Stimulated activated CD4-positive, alpha-beta T cell treated with anti-CD3 and anti-CD28 coated beads, Interleukin-4, amount 100 ng/mL, for 24 hours (primary cell): ENCODE measurements around the gene TMEM100.

Experiments used
- DNase-seq: peaks from one replicate; pipeline ENCODE4 v3.0.0-alpha.2; 2020

Gene TMEM100

DNA sequence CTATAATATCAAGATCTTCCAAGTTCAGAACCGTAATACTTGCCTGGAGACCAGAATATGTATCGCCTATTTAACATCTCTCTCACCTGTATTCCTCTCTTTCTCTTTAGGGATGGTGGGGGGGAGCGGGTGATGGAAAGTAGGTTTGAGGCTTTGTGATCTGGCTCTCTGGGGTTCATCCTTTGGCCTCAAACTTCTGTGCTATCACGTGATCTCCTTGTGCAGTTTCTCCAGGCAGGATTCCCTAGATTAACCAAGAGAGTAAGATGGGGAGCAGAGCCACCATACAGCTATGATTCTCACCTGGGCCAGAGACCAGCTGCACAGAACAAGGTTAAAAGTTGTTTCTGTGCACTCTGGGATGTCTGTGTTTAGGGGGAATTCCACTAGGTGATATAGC, 5.2 kb downstream of the TMEM100 start:
- no peak for DNase-seq

DNA sequence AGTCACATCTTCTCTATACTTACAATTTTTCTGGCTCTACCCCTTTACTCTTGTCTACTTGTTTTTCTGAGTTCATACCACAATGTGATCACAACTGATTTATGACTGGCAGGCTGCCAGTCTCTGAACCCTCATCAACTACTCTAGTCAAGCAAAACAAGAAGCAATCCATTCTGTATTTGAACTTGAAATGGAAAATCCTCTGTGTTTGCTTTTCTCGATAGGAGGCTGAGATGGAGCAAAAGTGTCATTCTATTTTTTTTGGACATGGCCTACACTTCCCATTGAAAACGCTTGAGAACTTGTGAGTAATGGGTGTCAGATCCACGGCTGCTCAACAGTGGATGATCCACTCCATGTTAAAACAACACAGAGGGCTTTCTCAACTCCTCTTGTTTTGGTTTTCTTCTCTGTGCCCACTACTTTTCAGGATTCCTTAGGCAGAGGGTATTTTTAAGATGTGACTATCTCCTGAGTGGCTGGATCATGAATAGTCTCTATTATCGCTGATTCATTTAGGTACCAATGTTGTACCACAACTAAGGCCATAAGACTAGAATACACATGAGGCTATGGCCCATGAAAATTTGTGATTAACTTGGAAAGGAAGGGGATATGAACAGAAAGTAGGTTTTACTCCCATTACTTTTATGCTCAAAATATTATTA, 11.7 kb downstream of the TMEM100 start:
- DNase-seq: no peak

GRCh38 chr17:55710410-55710809, 12.3 kb downstream of the TMEM100 start:
- DNase-seq: no peak

- DNase-seq: no peak
Observed at GRCh38 chr17:55709984-55710383, 12.7 kb downstream of the TMEM100 start.

DNA sequence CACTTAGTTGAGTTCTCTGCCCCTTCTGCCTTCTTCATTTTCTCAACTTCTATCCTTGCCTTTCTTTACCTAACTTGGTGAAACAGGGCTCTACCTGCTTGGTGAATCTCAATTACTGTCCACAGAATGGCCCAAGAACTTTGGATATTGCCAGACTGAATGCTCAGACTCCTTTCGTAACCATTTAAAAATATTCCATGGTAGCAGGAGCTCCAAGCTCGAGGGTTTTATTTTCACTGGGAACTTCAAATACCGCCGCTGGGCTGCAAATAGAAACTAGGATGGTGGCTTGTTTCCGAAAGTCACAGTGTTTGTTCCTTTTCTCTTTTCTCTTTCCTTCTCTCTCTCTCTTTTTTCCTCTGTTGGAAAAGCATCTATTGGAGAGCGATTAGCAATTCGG, 13.2 kb downstream of the TMEM100 start:
- DNase-seq: no peak

- no peak for DNase-seq
Observed at GRCh38 chr17:55708175-55708974, 14.3 kb downstream of the TMEM100 start.

GRCh38 chr17:55706808-55707773, 15.6 kb downstream of the TMEM100 start:
- DNase-seq: no peak

DNA sequence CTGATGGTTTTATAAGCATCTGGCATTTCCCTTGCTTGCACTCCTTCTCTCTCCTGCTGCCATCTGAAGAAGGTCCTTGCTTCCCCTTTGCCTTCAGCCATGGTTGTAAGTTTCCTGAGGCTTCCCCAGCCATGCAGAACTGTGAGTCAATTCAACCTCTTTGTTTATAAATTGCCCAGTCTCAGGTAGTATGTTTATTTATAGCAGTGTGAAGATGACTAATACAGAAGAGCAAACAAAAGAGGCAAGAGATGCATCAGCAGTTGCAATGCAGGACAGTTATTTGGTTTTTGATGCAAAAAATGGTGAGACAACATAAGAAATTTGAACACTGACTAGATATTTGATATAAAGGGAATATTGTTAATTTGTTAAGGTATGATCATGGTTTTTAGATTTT, 16.8 kb downstream of the TMEM100 start:
- DNase-seq: no peak

DNA sequence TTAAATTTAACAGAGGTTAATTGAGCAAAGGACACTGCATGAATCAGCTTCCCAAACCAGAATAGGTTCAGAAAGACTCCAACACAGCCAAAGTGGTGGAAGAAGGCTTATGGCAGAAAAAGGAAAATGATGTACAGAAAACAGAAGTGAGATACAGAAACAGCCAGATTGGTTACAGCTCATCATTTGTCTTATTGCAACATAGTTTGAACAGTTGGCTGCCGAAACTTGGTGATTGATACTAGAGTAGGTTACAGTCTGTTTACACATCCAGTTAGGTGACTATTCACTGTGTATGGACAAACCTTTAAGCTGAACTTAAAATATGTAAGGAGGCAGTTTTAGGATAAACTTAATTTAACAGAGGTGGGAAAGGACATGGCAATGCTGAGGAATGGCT, 18.3 kb downstream of the TMEM100 start:
- DNase-seq: no peak

GRCh38 chr17:55702150-55702549, 20.5 kb downstream of the TMEM100 start:
- DNase-seq: no peak

DNA sequence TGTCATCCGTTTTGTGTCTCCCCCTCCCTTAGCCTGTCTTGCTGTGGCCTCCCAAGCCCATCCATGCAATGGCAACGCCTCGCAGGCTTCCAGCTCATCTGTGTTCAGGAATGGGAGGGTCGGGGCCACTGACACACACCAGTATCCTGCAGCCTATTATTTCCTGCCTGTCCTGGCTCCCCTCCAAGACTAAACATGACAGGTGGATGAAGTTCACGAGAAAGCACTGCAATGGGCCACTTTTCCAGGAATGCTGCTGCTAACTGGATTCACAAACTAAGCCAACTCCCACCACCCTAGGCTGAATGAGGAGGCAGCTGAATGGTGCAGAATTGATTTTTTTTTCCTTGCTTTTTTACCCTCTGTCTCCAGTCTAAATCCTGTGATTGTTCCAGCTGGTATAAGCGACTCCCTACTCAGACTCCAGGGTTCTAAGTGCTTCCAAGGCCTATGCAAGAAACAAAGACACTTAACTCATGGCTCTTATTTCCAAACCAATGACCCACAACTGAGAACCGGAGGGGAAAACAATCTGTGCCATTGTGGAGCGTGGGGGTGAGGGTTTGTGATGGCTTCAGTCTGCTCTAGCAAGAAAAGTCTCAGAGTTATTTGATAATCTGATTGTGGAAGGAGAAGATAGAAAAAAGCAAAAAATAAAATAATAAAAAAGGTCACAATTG, 23.3 kb downstream of the TMEM100 start:
- no peak for DNase-seq

DNA sequence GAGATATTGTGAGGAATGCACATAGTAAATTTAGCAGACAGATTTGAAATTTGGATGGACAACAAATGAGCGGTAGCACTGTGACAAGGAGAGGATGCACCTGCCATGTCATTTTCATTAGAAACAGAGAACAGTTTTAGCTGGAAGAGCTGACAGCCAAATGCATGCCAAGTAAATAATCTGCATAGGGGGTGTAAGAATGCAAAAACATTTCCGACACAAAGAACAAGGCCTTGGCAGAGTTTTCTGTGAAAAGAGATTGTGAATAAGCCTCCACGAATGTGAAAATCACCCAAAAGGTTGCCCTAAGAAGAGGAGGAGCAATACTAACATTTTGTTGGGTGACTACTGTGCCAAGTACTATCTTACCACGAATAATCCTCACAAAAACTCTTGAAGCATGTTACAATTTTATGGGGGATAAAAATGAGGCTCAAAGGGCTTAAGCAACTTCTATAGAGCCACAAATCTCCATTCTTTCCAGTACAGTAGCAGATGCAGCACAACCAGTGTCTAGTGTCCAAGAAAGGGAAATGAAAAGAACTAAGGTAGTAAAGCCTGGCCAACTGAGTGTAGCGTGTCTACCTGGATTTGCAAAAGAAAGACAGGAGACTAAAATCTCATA, 28.3 kb downstream of the TMEM100 start:
- DNase-seq: no peak

- DNase-seq: no peak
Observed at GRCh38 chr17:55693254-55694216, 29.1 kb downstream of the TMEM100 start.

DNA sequence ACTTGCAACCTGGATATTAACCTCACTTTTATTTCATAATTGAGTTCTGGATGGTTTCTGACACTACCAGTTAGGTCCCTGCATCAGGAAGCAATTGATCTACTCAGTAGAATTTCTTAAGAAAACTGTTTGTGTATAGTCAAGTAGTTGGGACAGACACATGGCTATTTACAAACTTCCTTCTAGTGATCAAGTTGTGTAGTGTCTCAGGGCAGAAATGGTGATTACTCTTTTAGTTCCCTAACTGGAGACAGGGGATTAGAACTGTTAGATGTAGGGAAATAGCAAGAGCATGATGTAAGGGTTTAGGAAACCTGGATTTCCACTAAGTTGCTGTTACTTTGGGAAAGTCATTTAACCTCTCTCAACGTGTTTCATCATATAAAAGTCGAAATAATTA, 30.4 kb downstream of the TMEM100 start:
- no peak for DNase-seq

DNA sequence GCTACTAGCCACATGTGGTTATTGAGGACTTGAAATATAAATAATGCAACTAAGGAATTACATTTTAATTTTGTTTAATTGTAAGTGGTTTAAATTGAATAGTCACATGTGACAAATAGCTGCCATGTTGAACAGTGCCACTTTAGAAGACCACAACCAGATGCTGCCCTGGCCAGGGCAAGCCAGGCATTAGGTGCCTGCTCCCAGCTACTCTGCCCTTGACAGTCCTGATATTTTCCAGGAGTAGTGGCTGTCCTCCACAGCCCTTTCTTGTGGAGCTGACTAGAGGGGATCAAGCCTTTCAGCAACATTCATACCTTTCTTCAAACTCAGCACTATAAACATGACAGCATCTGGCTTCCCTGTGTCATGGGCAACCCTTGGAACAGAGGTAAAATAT, 31.0 kb downstream of the TMEM100 start:
- DNase-seq: no peak

- DNase-seq: no peak
Observed at GRCh38 chr17:55690105-55690508, 32.6 kb downstream of the TMEM100 start.

- no peak for DNase-seq
Observed at GRCh38 chr17:55689672-55690071, 33.0 kb downstream of the TMEM100 start.

GRCh38 chr17:55688057-55688456, 34.6 kb downstream of the TMEM100 start:
- no peak for DNase-seq

DNA sequence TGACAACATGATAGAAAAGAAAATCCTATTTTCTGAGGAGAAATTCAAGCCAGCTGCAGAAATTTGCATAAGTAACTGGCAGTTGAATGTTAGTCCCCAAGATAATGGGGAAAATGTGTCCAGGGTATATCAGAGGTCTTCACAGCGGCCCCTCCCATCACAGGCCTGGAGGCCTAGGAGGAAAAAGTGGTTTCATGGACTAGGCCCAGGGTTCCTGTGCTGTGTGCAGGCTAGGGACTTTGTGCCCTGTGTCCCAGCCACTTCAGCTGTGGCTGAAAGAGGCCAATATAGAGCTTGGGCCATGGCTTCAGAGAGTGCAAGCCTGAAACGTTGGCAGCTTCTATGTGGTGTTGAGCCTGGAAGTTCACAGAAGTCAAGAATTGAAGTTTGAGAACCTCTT, 35.6 kb downstream of the TMEM100 start:
- no peak for DNase-seq

GRCh38 chr17:55683550-55684315, 38.9 kb downstream of the TMEM100 start:
- DNase-seq: no peak
